Subcutaneous adipose tissue (tissue), 4 donors: ENCODE data around the gene AMBRA1. TPM values are rescaled to one million over a fixed set of nuclear protein-coding genes. Genes with fewer than 3 reads are reported as not detected.

Experiments used
- CTCF ChIP-seq: fragments of 450-650 bp; IDR thresholded peaks from one replicate; pipeline ENCODE4 v1.5.1; 2016; ENCODE audit warnings: low read depth, mild to moderate bottlenecking, control low read depth, antibody characterized with exemption, moderate library complexity
- total RNA-seq, 4 donors: library from RNA; depleted of rRNA; stranded (reverse); fragments of >200 nt; gene quantifications; one replicate each; pipeline ENCODE4 v1.1.0, GENCODE V29; 2016

The AMBRA1 gene
- total RNA-seq, 4 donors from 2014 or later: 17.1 to 39.4 (median 23.5) TPM

- TF ChIP-seq CTCF: no peak
Observed at GRCh38 chr11:46529095-46529905, 64.5 kb downstream of the AMBRA1 start.

- no peak for TF ChIP-seq CTCF
Observed at GRCh38 chr11:46528445-46529094, 65.3 kb downstream of the AMBRA1 start.

GRCh38 chr11:46527591-46528130 is 66.2 kb downstream of the AMBRA1 start:
- TF ChIP-seq CTCF: no peak

GRCh38 chr11:46526216-46527215 is 67.3 kb downstream of the AMBRA1 start:
- TF ChIP-seq CTCF: no peak

GRCh38 chr11:46524201-46524770 is 69.5 kb downstream of the AMBRA1 start:
- no peak for TF ChIP-seq CTCF

GRCh38 chr11:46523290-46523689 is 70.5 kb downstream of the AMBRA1 start:
- no peak for TF ChIP-seq CTCF
